ENCODE results near the gene MED31. TPM values are rescaled to one million over a fixed set of nuclear protein-coding genes. Genes with fewer than 3 reads are reported as not detected.
"Not testable (repeated sequence)": the region's sequence is repeated elsewhere in the genome, so short reads cannot be mapped to it uniquely, and the experiment has no call there.

MED31 gene
- total RNA-seq, 2 experiments from 2014 or later, result 18.3 TPM

GRCh38 chr17:6670999-6671398, 19.6 kb upstream of the MED31 start:
- CTCF ChIA-PET, result interaction anchor here (1.2 kb wide), 2 partner anchors 9 to 11 kb away, joined by 3 to 5 read pairs; no protein-coding TSS in a partner anchor

GRCh38 chr17:6670571-6670970, 19.2 kb upstream of the MED31 start:
- H3K4me1 Mint-ChIP-seq, result no peaks in the 10 kb centered on the region
- no peak overlapping the region for H3K4me3 Mint-ChIP-seq
- DNase-seq, result no peak
- H3K27me3 Mint-ChIP-seq, result peaks cover 12% of the 10 kb centered on the region
- no peak overlapping the region for H3K27ac Mint-ChIP-seq
- H3K36me3 Mint-ChIP-seq, result no peaks in the 10 kb centered on the region
- no peaks in the 10 kb centered on the region for H3K9me3 Mint-ChIP-seq (ENCODE audit: low read depth)
- no peak for ATAC-seq
- CTCF ChIA-PET, result interaction anchor here (1.2 kb wide), 2 partner anchors 9 to 10 kb away, joined by 3 to 5 read pairs; no protein-coding TSS in a partner anchor

More at GRCh38 chr17:6670999-6671398, 19.6 kb upstream of the MED31 start:
- Mint-ChIP-seq H3K4me1 (no peaks in the 10 kb centered on the region), H3K27me3 (peaks cover 14% of the 10 kb centered on the region), H3K36me3 (no peaks in the 10 kb centered on the region), H3K4me3 (no peak overlapping the region), H3K27ac (no peak overlapping the region), H3K9me3 (ENCODE audit: low read depth) (no peaks in the 10 kb centered on the region)
- no peak for DNase-seq
- no peak for ATAC-seq

GRCh38 chr17:6669479-6670212, 18.2 kb upstream of the MED31 start:
- Mint-ChIP-seq H3K27ac (no peak overlapping the region), H3K27me3 (peaks cover 15% of the 10 kb centered on the region), H3K4me1 (no peaks in the 10 kb centered on the region), H3K9me3 (ENCODE audit: low read depth) (no peaks in the 10 kb centered on the region), H3K36me3 (no peaks in the 10 kb centered on the region), H3K4me3 (no peak overlapping the region)
- ATAC-seq (peak; percentile 36), DNase-seq (no peak)
- CTCF ChIA-PET, result interaction anchor here (0.8 kb wide), 1 partner anchor 197 kb away, joined by 3 read pairs; no protein-coding TSS in a partner anchor

- DNase-seq (no peak), ATAC-seq (no peak)
- H3K27me3 Mint-ChIP-seq, result peaks cover 18% of the 10 kb centered on the region
- CTCF ChIA-PET, result interaction anchor here (0.8 kb wide), 1 partner anchor 196 kb away, joined by 3 read pairs; no protein-coding TSS in a partner anchor
- no peaks in the 10 kb centered on the region for H3K36me3 Mint-ChIP-seq
- no peak overlapping the region for H3K4me3 Mint-ChIP-seq
- H3K9me3 Mint-ChIP-seq (ENCODE audit: low read depth), result no peaks in the 10 kb centered on the region
- H3K4me1 Mint-ChIP-seq, result no peaks in the 10 kb centered on the region
- no peak overlapping the region for H3K27ac Mint-ChIP-seq
These were observed 17.5 kb upstream of the MED31 start for GRCh38 chr17:6668727-6669425.

- no peak for ATAC-seq
These were observed 16.8 kb upstream of the MED31 start for GRCh38 chr17:6668219-6668618.

GRCh38 chr17:6667516-6667915, 16.1 kb upstream of the MED31 start:
- ATAC-seq (no peak), DNase-seq (no peak)
- peaks cover 2% of the 10 kb centered on the region for H3K4me1 Mint-ChIP-seq
- H3K9me3 Mint-ChIP-seq (ENCODE audit: low read depth), result no peaks in the 10 kb centered on the region
- H3K36me3 Mint-ChIP-seq, result no peaks in the 10 kb centered on the region
- no peak overlapping the region for H3K27ac Mint-ChIP-seq
- peaks cover 27% of the 10 kb centered on the region for H3K27me3 Mint-ChIP-seq
- H3K4me3 Mint-ChIP-seq, result no peak overlapping the region
- CTCF ChIA-PET, result interaction anchor here (1.3 to 2.5 kb wide), 6 partner anchors 9 to 176 kb away, joined by 3 to 12 read pairs (median 5); no protein-coding TSS in a partner anchor

More at GRCh38 chr17:6668219-6668618, 16.8 kb upstream of the MED31 start:
- Mint-ChIP-seq H3K9me3 (ENCODE audit: low read depth) (no peaks in the 10 kb centered on the region), H3K27ac (no peak overlapping the region), H3K4me3 (no peak overlapping the region), H3K4me1 (no peaks in the 10 kb centered on the region), H3K36me3 (no peaks in the 10 kb centered on the region), H3K27me3 (peaks cover 22% of the 10 kb centered on the region)
- CTCF ChIA-PET, result interaction anchor here (2.5 kb wide), 1 partner anchor 175 kb away, joined by 12 read pairs; no protein-coding TSS in a partner anchor
- DNase-seq, result no peak

GRCh38 chr17:6666557-6666956, 15.2 kb upstream of the MED31 start:
- CTCF ChIA-PET, result interaction anchor here (0.7 to 2.5 kb wide), 19 partner anchors 9 to 338 kb away, joined by 3 to 12 read pairs (median 4); no protein-coding TSS in a partner anchor
- H3K36me3 Mint-ChIP-seq, result no peaks in the 10 kb centered on the region
- H3K27me3 Mint-ChIP-seq, result peaks cover 34% of the 10 kb centered on the region

GRCh38 chr17:6666077-6666521, 14.7 kb upstream of the MED31 start:
- Mint-ChIP-seq H3K27ac (no peak overlapping the region), H3K4me3 (no peak overlapping the region), H3K9me3 (ENCODE audit: low read depth) (no peaks in the 10 kb centered on the region), H3K4me1 (peaks cover 12% of the 10 kb centered on the region), H3K27me3 (peaks cover 37% of the 10 kb centered on the region), H3K36me3 (no peaks in the 10 kb centered on the region)
- DNase-seq, result peak; percentile 65
- peak; percentile 76 for ATAC-seq
- CTCF ChIA-PET, result interaction anchor here (0.7 to 2.5 kb wide), 20 partner anchors 9 to 338 kb away, joined by 3 to 12 read pairs (median 4); no protein-coding TSS in a partner anchor

More at GRCh38 chr17:6666557-6666956, 15.2 kb upstream of the MED31 start:
- Mint-ChIP-seq H3K27ac (no peak overlapping the region), H3K9me3 (ENCODE audit: low read depth) (no peaks in the 10 kb centered on the region), H3K4me1 (peaks cover 7% of the 10 kb centered on the region), H3K4me3 (no peak overlapping the region)
- DNase-seq (no peak), ATAC-seq (no peak)

- not testable (repeated sequence) for H3K9me3 Mint-ChIP-seq (ENCODE audit: low read depth); ATAC-seq; H3K36me3 Mint-ChIP-seq; H3K27ac Mint-ChIP-seq; H3K4me3 Mint-ChIP-seq; DNase-seq
- peaks cover 28% of the 10 kb centered on the region for H3K4me1 Mint-ChIP-seq
- CTCF ChIA-PET, result interaction anchor here (1.2 to 1.3 kb wide), 2 partner anchors 15 to 248 kb away, joined by 4 to 5 read pairs; no protein-coding TSS in a partner anchor
- H3K27me3 Mint-ChIP-seq, result peaks cover 54% of the 10 kb centered on the region
These were observed 11.8 kb upstream of the MED31 start for GRCh38 chr17:6663200-6663599.

GRCh38 chr17:6661464-6661848, 10.1 kb upstream of the MED31 start:
- no peak overlapping the region for H3K4me3 Mint-ChIP-seq
- DNase-seq (no peak), ATAC-seq (no peak)
- peaks cover 48% of the 10 kb centered on the region for H3K27me3 Mint-ChIP-seq
- no peaks in the 10 kb centered on the region for H3K9me3 Mint-ChIP-seq (ENCODE audit: low read depth)
- peaks cover 38% of the 10 kb centered on the region for H3K4me1 Mint-ChIP-seq
- no peak overlapping the region for H3K27ac Mint-ChIP-seq
- CTCF ChIA-PET, result interaction anchor here (0.8 to 1.5 kb wide), 7 partner anchors 10 to 343 kb away, joined by 3 to 5 read pairs (median 3); no protein-coding TSS in a partner anchor
- peaks cover 3% of the 10 kb centered on the region for H3K36me3 Mint-ChIP-seq

- no peaks in the 10 kb centered on the region for H3K9me3 Mint-ChIP-seq (ENCODE audit: low read depth)
- ATAC-seq (peak; percentile 50), DNase-seq (peak; percentile 73)
- H3K36me3 Mint-ChIP-seq, result peaks cover 3% of the 10 kb centered on the region
- H3K4me1 Mint-ChIP-seq, result peaks cover 38% of the 10 kb centered on the region
- H3K27ac Mint-ChIP-seq, result no peak overlapping the region
- peak overlapping the region; percentile 1 for H3K4me3 Mint-ChIP-seq
- H3K27me3 Mint-ChIP-seq, result peaks cover 46% of the 10 kb centered on the region
- CTCF ChIA-PET, result interaction anchor here (0.8 to 1.5 kb wide), 10 partner anchors 10 to 343 kb away, joined by 3 to 7 read pairs (median 3); partner anchors contain the start of genes C17orf100 and MED31
These were observed 9.5 kb upstream of the MED31 start for GRCh38 chr17:6660805-6661463.

GRCh38 chr17:6660101-6660500, 8.7 kb upstream of the MED31 start:
- DNase-seq (no peak), ATAC-seq (no peak)
- no peak overlapping the region for H3K4me3 Mint-ChIP-seq
- no peak overlapping the region for H3K27ac Mint-ChIP-seq
- peaks cover 3% of the 10 kb centered on the region for H3K36me3 Mint-ChIP-seq
- peaks cover 43% of the 10 kb centered on the region for H3K4me1 Mint-ChIP-seq
- no peaks in the 10 kb centered on the region for H3K9me3 Mint-ChIP-seq (ENCODE audit: low read depth)
- peaks cover 48% of the 10 kb centered on the region for H3K27me3 Mint-ChIP-seq
- CTCF ChIA-PET, result interaction anchor here (0.9 to 1.3 kb wide), 4 partner anchors 9 to 187 kb away, joined by 3 to 7 read pairs (median 3); partner anchors contain the start of genes C17orf100, KIAA0753 and MED31
